HG03159 (cell line): ENCODE measurements around the gene DUSP10.

Source experiments
- ATAC-seq: cut with Tn5 transposase; IDR thresholded peaks from one replicate; pipeline ENCODE4 v1.9.1; 2021; ENCODE audit warnings: mild to moderate bottlenecking, moderate library complexity; ENCODE audit not compliant: unreplicated experiment

DUSP10 gene

GRCh38 chr1:221697923-221698425 lies 43.9 kb downstream of the DUSP10 start:
- no peak for ATAC-seq

DNA sequence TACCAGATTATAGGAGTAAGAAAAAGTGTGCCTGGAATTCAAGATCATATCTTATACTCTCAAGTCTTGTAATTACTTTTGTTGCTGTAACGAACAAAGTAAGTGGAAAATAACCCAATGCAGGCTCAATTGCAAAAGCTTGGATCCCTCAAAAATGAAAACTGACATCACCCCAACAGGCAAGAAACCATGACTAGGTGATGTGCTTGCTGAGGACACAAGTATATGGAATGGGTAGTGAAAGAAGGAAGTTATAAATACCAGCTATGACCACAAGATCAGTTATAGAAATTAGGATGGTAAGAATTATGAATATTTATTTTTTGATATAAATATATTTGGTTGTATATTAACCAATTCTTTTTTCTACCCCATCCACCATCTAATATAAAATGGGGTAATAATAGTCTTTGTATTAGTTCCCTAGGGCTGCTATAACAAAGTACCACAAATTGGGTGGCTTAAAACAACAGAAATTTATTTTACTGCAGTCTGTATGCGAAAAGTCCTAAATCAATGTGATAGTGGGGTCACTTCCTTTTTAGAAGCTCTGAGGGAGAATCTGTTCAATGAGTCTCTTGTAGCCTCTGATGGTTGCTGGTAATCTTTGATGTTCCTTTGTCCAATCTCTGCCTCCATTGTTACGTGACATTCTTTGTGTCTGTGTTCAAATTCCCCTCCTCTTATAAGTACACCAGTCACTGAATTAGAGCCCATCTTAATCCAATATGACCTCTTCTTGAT lies 45.0 kb downstream of the DUSP10 start:
- no peak for ATAC-seq

- ATAC-seq = no peak
Observed at GRCh38 chr1:221696027-221696426, 45.9 kb downstream of the DUSP10 start.

DNA sequence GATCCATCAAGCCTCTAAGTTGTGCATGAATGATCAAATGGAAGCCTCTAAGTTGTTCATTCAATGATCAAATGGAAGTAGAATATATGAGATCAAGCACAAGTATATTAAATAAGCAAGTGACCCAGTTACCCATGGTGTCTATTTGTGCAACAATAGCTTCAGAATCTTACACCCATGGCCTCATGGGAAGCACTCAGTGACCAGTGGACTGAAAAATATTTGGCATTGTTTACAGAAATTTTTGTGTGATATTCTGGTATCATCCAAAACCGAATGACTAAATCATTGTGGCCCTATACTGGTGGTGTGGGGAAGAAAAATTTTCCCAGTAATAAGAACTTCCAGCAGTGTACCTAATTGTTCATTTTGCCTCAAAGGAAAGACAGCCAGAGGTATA lies 46.6 kb downstream of the DUSP10 start:
- no peak for ATAC-seq

DNA sequence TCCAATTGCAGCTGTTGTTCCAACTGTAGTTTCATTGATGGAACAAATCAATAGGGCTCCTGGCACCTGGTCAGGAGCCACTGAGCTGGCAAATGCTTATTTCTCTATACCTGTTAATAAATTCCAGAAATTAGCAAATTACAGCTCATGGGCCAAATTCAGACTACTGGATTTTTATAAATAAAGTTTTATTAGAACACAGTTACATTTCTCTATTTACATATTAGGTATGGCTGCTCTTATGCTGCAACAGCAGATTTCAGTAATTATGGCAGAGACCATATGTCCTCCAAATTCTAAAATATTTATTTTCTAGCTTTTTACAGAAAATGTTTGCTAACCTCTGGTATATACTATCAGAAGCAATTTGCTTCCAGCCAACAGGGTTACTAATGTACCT lies 47.8 kb downstream of the DUSP10 start:
- ATAC-seq = no peak

- ATAC-seq = no peak
Observed at GRCh38 chr1:221693087-221693486, 48.8 kb downstream of the DUSP10 start.

DNA sequence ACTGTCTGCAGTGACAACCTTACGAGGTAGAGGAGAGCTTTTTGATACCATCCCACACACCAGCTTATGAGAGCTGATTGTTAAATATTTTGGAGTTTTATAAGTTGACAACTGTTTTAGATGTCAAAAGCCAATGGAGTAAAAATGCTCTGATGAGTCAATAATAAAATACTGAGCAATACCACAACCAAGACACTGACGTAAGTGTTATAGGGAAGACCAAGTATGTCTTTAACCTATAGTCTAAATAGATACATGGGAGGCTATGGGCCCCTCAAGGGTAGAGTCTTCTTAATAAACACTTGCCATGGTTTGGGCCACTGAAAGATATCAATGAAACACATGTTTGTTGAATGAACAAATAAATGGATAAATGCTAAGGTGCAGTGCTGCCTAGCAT lies 49.2 kb downstream of the DUSP10 start:
- no peak for ATAC-seq

- ATAC-seq = no peak
Observed at GRCh38 chr1:221691261-221691660, 50.6 kb downstream of the DUSP10 start.

DNA sequence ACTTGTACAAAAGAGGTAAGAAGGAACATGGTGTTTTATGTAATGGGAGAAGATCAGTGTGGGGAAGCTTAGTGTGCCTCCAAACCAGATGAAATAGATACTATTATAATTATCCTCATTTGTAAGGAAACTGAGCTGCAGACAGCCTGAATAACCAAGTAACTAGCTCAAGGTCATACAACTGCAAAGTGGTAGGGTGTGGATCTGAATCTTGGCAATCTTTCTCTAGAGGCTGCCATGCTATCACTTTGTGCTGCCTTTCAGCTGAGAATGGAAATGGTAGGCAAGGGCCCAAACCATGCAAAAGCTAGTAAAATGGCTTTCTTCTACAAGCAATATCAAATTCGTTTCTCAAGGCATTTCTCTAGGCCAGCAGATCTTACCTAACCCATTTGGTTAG lies 51.0 kb downstream of the DUSP10 start:
- ATAC-seq = no peak

- no peak for ATAC-seq
Observed at GRCh38 chr1:221689138-221689537, 52.8 kb downstream of the DUSP10 start.

GRCh38 chr1:221688488-221688843 lies 53.4 kb downstream of the DUSP10 start:
- no peak for ATAC-seq

- ATAC-seq = no peak
Observed at GRCh38 chr1:221687836-221688487, 53.9 kb downstream of the DUSP10 start.

DNA sequence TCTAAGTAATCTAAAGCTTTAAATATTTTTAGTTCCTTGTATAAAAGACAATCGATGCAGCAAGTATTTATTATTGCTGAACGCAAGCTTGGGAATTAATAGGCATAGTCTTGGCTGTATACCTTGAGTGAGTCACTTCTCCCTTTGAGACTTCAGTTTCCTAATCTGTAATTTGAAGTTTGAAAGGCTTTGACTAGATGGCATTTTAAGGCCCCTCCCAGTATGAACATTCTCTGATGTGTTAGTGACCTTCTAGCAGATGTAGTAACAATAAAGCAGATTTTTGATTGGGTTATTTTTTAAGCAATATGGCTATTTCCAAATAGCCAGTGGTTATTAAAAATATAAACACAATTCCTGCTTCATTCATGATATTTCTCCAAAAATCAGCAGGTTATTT lies 58.2 kb downstream of the DUSP10 start:
- ATAC-seq = no peak

DNA sequence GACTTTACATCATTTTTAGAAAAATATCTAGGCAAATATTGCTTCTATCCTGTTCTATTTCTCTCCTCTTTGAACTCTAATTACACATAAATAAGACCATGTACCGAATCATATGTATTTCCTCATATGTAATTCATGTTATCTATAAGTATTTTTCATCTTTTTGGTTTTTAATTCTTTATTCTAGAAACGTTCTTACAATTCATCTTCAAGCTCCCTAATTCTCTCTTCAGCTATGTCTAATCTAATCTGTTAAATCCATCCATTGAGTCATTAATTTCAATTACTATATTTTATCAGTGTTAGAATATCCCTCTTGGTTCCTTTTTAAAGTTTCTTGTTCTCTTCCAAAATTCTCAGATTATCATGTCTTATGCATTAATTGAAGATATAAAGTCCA lies 61.8 kb downstream of the DUSP10 start:
- ATAC-seq = no peak

DNA sequence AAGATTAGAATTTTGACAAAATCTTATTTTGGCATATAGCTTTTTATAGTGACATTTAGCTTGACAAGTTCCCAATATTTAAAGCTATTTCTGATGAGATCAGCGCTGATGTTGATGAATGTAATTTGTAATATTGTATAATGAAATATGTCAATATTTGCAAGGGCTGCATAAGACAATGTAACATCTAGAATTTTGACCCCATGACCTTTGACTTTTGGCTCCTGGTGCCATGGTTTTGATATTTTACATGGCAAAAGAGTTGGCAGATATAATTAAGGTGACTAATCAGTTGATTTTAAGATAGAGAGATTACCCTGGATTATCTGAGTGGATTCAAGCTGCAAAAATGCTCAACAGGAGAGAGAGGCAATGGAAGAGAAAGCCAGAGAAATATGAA lies 63.9 kb downstream of the DUSP10 start:
- ATAC-seq = no peak

DNA sequence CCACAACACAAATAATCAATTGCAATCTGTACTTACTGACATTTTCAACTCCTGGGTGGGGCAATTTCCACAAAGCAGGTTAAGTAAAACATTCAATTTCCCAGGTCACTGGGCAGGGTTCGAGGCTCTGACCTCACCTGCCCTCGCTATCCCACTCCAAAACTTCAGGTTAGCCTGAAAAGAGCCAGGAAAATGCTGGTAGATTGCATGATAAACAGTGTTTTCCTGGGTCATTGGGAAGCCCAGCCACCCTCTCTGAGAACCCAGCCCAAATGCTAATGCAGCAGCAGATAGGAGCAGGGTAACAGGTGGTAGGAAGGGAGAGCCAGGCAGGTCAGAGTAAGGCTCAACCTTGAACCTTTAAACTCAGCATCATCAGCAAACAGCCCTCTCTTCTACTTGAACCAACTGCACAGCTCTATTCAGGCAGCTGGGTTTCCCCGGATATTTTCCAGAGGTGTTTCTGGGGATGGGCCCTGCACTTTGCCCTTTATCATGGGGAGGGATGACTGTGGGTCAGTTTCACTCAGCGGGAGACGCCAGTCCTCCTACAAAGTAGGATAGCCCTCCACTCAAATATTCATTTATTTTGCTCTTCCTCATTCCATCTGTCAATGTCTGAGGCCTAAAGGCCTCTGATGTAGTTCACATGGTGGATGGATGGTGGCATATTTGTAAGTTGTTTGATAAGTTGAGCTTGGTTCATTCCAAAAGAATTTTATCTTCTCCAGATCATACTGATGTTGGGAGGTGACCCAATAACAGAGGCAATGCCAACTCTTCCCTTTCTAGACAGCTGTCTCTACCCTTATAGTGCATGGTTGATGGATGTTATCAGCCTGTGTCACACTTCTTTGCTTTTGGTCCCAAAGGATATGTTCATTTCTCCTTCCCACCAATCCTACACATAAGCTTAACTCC lies 65.7 kb downstream of the DUSP10 start:
- ATAC-seq = no peak

- ATAC-seq = no peak
Observed at GRCh38 chr1:221672965-221673364, 68.9 kb downstream of the DUSP10 start.

DNA sequence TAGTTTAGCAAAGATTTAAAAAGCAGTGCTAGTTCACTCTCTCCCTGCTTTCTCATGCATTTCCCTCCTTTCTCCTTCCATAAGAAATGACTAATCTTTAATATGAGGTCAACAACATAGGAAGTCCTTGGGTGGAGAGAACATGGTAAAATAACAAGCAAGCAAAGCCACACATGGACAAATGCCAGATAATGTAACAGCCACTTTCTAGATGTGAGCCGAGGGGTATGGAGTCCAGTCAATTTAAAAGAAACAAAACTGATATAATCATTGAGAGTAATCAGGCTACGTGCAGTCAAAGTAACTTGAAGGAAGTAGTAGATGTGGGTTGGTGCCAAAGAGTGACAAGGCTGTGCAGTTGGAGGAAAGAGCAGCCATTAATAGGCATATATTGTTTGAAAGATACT lies 69.6 kb downstream of the DUSP10 start:
- ATAC-seq = no peak

DNA sequence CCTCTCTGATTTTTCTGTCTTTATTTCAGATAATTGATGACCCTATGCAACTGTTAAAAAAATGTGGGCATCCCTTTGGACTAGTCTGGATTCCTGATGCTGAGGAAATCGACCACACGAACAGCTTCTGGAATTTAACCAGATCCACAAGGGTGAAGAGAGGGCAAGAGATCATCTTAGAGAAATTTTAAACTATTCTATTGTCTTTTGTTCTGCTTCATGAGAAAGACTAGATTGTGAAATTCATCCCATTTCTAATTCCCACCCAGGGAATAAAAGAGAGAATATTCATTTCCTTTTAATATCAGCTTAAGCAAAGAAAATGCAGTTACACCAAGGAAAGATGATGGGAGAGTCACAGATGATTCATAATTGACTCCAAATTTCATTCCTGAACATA lies 71.8 kb downstream of the DUSP10 start:
- no peak for ATAC-seq

DNA sequence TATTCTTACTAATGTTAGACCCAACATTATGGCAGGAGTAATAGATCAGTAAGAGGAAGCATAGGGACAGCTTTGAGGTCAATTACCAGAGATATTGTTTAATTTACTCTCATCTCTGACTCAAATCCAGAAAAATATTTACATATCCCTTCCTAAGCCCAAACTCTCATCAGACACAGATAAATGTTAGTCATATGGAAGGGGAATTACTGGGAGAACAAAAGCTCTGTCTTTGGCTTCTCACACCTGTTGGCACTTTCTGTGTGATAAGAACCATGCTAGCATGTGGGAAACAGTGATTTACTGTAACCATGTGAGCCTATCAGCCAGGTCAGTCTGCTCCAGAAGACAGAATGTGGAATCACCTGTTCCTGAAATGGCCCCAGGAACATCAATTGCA lies 72.4 kb downstream of the DUSP10 start:
- no peak for ATAC-seq

- ATAC-seq = peak; percentile 76
Observed at GRCh38 chr1:221667504-221667903, 74.4 kb downstream of the DUSP10 start.

GRCh38 chr1:221664253-221664652 lies 77.6 kb downstream of the DUSP10 start:
- ATAC-seq = no peak
